Activated CD8-positive, alpha-beta memory T cell treated with anti-CD3 and anti-CD28 coated beads for 24 hours (primary cell): ENCODE measurements around the gene PIWIL4.
"Not testable (repeated sequence)": the region's sequence is repeated elsewhere in the genome, so short reads cannot be mapped to it uniquely, and the experiment has no call there.

Experiments
- DNase-seq: peaks from one replicate; pipeline ENCODE4 v3.0.0-alpha.2; 2020

The PIWIL4 gene

GRCh38 chr11:94639901-94640721 is 72.9 kb downstream of the PIWIL4 start:
- no peak for DNase-seq

GRCh38 chr11:94641167-94641761 is 74.1 kb downstream of the PIWIL4 start:
- no peak for DNase-seq

GRCh38 chr11:94643186-94643585 is 76.0 kb downstream of the PIWIL4 start:
- not testable (repeated sequence) for DNase-seq

GRCh38 chr11:94647926-94648325 is 80.8 kb downstream of the PIWIL4 start:
- no peak for DNase-seq

- DNase-seq = no peak
Observed at GRCh38 chr11:94648789-94649188, 81.6 kb downstream of the PIWIL4 start.

- DNase-seq = no peak
Observed at GRCh38 chr11:94649254-94649653, 82.1 kb downstream of the PIWIL4 start.

- no peak for DNase-seq
Observed at GRCh38 chr11:94649964-94650623, 82.9 kb downstream of the PIWIL4 start.

GRCh38 chr11:94650756-94651155 is 83.6 kb downstream of the PIWIL4 start:
- DNase-seq = no peak

GRCh38 chr11:94652735-94653284 is 85.6 kb downstream of the PIWIL4 start:
- DNase-seq = no peak

GRCh38 chr11:94653561-94653960 is 86.4 kb downstream of the PIWIL4 start:
- no peak for DNase-seq

- DNase-seq = no peak
Observed at GRCh38 chr11:94654201-94654600, 87.0 kb downstream of the PIWIL4 start.

GRCh38 chr11:94655291-94655690 is 88.1 kb downstream of the PIWIL4 start:
- no peak for DNase-seq

- no peak for DNase-seq
Observed at GRCh38 chr11:94655956-94656355, 88.8 kb downstream of the PIWIL4 start.

- DNase-seq = no peak
Observed at GRCh38 chr11:94656968-94657367, 89.8 kb downstream of the PIWIL4 start.

GRCh38 chr11:94657629-94658028 is 90.5 kb downstream of the PIWIL4 start:
- no peak for DNase-seq

- no peak for DNase-seq
Observed at GRCh38 chr11:94658386-94658785, 91.2 kb downstream of the PIWIL4 start.

- DNase-seq = no peak
Observed at GRCh38 chr11:94658888-94659287, 91.7 kb downstream of the PIWIL4 start.

GRCh38 chr11:94661444-94661843 is 94.3 kb downstream of the PIWIL4 start:
- no peak for DNase-seq

- DNase-seq = no peak
Observed at GRCh38 chr11:94662065-94662779, 95.1 kb downstream of the PIWIL4 start.

- DNase-seq = no peak
Observed at GRCh38 chr11:94662846-94663390, 95.8 kb downstream of the PIWIL4 start.

- DNase-seq = no peak
Observed at GRCh38 chr11:94664346-94664745, 97.2 kb downstream of the PIWIL4 start.

- DNase-seq = no peak
Observed at GRCh38 chr11:94665116-94665659, 98.0 kb downstream of the PIWIL4 start.
